Activated gamma-delta T cell treated with Interleukin-2 at 50 U/mL for 16 hours (primary cell): Measurements from ENCODE around the gene HOMER3.

Source experiments
- DNase-seq: peaks from one replicate; pipeline ENCODE4 v3.0.0-alpha.2; 2020

HOMER3 gene

DNA sequence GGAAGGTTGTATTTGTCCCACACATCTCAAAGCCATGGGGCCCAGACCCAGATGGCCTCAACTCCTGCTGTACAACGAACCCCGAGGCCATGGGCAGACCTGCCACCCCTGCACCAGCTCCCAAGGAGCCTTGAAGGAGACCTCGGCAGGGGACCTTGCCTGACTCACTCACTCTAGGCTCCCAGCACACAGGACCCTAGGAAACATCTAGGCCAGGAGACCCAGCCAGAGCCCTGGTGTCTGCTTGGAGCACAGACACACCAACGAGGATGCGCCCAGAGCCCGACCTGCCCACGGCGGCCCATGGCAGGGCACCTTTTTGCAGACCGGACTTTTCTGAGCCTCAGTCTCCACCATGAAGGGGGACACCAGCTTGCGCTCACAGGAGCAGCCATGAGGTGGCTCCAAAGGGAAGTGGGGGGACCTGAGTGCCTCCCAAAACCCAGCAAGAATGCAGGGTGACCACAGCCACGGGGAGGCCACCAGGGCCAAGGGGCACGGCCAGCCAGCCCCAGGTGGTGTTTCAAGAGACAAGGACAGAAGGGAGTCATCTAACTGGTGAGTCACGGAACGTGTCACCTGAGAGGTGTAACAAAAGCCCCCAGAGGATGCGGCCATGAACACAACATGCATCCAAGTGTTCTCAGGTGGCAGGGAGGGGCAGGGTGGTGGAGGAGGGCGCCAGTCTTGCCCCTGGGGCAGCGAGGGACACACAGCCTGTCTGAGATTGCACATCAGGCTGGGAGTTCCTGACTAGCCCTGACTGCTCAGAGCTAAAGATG, 40.1 kb downstream of the HOMER3 start:
- DNase-seq = no peak

DNA sequence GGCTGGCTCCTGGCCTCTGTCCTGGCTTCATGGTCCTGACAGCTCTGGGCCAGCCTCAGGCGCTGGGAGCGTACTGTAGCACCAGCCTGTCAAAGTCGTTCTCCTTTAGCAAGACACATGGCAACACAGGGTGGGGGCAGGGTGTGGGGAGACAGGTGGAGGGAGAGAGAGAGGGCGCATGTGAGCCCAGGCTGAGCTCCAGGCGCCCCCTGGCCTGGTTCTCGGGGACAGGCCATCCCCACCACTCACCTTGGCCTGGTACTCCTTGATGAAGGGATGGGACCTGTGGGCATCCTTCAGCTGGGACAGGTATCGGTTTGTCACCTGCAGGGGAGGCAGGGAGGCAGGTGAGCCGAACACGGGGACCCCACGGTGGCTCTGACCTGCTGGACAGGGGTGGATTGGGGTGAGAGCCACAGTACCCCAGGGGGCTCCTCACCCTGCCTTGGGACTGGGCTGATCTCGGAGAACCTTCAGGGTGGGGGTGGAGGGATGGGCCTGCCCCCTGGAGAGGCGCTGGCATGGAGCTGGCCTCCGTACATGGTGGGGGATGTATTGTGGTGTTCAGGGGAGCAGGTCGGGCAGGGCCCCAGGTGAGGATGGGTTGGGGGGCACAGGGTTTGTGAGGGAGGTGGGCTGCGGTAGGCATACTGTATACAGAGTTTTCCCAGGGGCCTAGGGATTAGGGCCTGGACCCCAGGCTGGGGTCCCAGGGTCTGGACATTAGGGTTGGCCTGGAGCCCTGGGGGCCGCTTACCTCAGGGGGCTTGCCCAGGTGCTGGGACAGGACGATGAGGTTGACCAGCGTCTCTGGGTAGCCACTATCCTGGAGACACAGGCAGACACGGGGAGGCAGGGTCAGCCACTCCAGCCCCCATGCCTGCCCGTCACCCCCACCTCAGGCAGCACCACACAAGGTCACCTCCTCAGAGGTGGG, 41.1 kb downstream of the HOMER3 start:
- DNase-seq = no peak

DNA sequence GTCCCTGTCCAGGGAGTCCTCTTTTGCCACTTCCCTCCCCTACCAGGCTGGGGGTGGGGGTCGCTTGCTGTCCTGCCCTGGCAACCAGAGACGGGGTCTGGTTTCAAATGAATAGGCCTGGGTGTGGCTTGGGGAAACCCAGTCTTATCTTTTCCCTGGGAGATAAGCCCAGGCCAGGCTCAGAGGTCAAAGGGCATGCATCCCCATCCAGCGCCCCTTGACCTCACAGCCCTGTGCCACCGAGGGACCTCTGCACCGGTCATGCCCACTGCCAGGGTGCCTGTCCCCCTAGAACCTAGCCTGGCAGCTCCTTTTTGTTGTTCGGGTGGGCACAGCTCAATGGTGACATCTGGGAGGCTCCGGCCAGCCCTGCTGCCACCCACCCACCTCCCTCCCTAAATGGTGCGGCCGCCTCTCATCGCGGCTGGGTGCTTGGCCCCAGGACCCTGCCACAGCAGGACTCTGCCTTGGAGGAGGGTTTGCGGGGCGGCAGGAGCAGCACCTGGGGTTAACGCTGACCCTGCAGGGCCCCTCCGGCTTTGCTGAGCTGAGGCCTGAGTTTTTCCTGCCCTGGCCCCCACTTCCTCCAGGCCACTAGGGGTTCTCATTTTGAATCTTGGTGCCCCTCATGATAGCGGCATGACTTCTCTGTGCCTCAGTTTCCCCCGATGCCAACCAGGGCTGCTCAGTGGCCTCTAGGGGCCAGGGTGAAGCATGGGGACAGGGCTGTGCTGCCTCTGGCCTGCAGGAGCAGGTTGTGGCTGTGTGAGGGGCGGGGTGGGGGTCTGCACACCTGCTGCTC, 42.2 kb downstream of the HOMER3 start:
- no peak for DNase-seq

DNA sequence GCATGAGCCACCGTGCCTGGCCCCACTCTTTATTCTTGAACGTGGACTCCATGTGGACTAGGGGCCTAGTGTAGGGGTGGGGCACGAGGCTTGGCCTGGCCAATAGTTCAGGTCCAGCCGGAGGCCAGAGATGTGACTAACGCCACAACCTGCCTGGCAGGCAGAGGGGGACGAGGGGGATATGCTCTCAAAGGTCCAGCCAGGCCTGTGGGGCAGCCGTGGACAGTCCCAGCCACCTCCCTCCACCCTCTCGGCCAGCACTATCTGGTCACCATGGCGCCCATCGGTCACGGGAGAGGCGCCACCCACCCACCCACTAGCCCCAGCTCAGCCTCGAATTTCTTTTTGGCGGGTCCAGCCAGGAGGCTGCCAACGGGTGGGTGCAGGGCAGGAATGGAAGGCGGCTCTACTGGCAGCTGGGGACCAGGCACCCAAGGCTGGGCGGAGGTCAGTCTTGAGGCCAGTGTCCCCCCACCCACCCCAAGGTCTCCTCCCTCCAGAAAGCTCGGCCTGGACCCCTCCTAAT, 42.9 kb downstream of the HOMER3 start:
- no peak for DNase-seq

DNA sequence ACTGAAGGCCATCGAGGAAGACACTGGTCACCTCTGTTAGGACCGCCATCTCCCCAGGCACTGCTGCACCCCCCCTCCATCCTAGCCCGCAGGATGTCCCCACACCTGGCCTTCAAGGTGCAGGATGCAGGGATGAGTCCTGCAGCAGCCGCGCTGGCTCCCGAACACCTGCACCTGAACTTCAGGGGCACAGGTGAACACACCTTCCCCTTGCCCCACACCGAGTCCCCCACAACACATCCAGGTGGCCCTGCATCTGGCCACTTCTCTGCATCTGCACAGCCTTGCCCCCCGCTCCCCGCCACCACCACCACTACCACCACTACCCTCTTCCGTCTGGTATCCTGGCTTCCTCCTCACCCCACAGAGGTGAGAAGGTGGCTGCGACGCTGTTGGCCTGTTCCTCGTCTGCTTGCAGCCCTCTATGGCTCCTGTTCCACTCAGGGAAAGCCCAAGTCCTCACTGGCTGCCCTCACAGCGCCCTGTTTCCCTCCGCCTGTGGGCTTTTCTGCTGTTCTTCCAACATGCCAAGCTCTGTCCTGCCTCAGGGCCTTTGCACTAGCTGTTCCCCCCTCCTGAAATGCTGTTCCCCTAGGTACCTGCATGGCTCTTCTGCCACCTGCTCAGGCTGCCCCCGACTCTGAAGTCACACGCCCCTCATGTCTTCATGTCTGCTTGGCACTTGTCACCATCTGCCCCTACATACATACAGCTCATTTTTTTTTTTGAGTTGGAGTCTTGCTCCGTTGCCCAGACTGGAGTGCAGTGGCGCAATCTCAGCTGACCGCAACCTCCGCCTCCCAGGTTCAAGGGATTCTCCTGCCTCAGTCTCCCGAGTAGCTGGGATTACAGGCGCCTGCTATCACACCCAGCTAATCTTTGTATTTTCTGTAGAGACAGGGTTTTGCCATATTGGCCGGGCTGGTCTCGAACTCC, 43.7 kb downstream of the HOMER3 start:
- DNase-seq = no peak

DNA sequence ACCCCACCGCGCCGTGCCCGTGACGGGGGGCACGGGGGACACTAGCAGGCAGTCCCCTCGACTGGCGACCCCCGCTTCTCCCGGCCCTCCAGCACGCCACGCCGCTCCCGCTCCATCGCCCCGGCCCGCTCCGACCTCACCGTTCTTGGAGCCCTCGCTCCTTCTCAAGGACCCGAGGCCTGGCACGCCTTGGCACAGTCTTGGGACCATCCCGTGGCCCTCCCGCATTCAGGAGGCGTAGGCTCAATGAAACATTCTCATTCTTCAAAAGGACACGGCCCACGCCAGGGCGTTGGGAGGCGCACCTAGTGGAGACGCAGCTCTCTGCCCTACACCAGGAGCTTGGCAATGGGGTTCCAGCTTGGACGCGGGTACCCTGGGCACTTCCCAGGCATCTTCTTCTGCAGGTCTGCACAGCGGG, 44.6 kb downstream of the HOMER3 start:
- DNase-seq = no peak

DNA sequence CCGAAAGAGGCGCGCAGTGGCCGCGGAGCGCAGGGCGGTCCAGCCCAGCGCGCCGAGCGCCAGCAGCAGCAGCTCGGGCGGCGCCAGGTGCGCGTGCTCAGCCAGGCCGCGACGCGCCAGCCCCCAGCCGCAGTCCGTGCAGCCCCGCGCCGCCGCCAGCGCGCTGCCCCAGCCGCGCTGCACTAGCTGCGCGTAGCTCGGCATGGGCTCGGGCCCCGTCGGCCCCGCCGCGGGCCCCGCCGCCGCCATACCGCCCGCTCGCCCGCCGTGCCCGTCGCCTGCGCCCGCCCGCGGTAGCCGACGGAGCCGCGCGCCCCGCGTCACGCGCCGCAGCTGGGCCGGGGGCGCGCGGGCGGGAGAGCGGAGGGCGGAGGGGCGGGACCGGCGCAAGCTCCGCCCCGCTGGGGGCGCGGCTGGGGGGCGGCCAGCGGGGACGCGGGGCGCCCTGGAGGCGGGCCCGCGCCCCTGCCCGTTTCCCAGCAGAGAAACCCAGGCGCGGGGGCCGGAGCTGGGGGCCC, 45.1 kb downstream of the HOMER3 start, which contains the start of gene CERS1:
Gene CERS1 (minus strand): TSS at position 335 of the 518 bp plus-strand sequence. CDS start 86 bp downstream, at position 249.
- DNase-seq = no peak

DNA sequence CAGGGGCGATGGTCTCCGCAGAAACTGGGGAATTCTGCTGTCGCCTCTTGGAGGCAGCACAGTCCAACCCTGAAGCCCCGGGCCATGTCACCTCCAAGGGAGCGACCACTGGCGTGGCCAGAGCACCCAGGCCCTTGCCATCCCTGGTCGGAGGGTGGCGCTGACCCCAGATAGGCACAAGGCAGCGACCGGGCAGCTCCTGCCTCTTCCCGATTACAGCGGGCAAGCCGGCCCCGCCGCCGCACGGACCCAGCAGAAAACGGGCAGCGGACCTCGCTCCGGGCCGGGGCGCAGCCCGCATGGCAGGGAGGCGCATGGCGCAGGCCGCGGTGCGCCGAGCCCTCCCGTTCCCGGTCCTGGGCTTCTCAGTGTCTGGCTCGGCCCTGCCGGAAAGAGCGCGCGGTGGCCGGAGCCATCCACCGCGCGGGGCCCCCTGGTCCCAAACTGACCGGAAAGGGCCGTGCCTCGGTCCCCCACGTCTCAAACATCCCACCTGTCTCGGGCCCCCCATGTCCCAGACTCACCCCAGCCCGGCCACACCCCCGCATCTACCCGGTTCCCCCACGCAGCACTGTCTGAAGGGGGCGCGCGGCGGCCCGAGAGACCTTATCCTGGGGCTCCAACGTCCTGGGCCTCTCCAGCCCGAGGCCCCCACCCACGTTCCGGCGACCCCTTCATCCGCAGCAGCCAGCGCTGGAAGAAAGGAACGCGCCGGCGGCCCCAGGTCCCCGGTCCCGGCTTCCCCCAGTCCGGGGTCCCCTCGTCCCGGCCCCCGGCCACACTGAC, 45.8 kb downstream of the HOMER3 start:
- DNase-seq = no peak

DNA sequence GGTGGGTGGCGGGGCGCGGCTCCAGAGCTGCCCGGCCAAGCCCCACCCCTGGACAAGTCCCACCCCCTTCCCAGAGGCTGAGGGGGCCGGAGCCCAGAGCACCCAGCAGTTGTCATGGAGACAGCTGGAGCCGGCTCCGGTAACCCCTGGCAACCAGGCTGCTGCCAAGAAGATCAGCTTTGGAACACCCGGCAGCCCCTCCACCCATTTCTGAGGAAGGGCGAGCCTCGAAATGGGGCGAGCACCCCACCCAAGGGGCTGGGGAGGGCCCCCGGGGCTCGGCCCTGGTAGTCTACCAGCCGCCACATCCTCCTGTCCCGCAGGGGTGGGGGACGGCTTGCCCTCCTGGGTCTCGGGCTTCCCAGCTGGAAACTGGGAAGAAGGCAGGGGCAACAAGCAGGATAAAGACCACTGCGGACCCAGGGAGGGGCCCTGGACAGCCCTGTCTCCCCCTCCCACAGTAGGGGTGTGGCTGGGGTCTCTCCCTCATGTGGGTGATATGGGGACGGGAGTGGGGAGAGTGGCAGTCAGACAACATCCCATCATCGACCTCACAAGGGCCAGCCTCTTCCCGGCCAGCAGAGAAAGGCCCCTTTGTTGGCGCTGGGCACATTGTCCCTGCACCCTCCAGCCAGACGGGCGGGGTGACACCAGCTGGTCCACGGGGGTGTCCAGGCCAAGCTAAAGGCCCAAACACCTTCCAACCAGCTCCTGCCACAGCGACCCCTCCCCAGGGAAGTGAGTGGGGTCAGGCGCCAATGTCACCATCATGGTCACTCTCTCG, 46.6 kb downstream of the HOMER3 start:
- DNase-seq = no peak

DNA sequence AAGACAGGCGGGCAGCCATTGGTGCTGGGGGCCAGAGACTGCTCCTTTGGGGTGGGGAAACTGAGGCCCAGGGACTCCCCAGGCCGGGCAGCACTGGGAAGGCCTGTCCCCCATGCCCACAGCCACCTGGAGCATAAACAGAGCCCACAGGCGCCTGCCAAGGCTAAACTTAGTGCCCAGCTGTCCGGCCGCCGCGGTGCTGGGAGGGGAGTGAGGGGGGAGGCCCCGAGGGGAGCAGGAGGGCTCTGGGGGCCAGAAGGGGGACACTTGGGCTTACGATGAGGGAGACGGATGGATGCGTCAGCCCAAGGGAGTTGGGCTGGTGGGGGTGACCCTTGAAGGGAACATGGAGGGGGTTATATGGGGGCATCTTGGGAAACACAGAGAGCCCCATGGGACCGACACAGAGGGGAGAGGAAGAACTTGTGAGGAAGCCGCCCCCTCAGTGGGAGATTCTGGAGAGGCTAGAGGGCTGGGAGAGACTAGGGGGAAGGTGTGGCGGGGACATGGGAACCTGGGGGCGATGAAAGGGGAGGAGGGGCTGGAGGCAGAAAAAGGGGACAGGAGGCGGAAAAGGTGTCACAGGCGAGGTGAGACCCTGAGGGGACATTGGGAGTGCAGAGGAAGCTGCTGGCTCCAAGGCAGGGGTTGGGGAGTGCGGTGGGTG, 47.3 kb downstream of the HOMER3 start:
- DNase-seq = no peak

DNA sequence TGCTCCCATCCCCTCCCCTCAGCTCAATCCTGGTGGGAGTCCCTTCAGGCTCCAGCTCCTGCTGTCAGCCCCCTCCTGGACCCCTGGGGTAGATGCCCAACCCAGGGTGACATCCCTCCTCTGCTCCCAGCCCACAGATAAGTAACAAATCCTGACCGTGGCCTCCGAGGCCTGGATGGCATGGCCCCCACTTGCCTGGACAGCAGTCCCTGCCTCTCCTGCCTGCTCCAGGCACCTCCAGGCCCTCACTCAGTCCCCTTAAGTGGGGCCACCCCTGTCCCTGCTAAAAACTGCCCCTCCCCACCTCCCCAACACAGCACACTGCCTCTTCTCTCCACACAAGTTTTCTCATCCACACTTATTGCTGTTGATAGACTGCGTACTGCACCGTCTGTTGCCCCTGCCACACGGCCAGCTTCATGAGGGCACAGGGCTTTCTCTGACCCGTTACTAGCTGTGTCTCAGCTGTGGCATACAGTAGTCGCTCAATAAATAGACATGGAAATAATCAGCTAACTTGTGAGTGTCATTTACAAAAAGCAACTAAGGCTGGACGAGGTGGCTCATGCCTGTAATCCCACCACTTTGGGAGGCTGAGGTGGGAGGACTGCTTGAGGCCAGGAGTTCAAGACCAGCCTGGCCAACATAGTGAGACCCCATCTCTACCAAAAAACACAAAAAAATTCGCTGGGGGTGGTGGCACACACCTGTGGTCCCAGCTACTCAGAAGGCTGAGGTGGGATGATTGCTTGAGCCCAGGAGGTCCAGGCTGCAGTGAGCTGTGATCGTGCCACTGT, 50.9 kb downstream of the HOMER3 start:
- DNase-seq = no peak

DNA sequence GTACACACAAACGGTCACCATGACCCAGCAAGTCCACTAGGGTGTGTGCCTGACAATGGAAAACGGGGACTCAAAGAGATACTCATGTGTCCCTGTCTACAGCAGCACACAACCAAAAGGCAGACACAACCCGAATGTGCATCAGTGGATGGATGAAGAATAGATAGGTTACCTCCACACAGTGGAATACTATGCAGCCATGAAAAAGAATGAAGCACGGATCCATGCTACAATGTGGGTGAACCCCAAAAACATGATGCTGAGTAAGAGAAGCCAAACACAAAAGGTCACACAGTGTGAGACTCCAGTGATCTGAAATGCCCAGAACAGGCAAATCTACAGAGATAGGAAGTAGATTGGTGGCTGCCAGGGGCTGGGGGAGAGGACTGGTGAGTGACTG, 54.0 kb downstream of the HOMER3 start:
- no peak for DNase-seq

DNA sequence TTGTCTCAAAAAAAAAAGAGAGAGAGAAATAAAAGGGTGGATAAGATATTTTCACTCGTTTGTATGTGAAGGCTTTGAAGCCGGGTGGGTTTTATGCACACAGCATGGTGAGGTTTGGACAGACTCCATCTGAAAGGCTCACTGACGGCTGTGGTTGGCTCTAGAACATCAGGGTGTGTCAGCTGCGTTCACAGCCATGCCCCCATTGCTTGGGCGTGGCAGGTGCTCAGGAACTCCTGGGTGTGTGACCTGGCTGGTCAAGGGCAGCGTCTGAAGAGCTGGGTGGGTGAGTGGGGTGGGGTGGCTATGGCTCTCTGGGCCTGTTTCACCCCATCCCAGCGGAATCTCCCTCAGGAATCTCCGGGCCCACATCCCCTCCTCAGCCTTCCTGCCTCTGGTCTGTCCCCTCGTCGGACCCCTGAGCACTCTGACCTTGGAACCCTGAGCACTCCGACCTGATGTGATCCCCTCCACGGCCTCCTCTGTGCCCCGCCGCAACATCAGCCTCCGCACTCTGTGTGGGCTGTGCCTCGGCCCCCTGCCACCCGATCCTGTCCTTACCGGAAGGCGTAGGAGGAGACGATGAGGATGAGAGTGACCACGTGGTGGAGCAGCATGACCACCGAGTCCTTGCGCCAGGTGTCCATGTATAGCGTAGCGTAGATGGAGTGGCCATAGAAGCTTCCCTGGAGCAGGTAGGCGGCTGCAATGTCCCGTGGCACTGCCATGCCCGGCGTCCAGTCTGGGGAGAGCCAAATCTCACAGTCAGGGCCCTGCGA, 57.3 kb downstream of the HOMER3 start:
- no peak for DNase-seq

DNA sequence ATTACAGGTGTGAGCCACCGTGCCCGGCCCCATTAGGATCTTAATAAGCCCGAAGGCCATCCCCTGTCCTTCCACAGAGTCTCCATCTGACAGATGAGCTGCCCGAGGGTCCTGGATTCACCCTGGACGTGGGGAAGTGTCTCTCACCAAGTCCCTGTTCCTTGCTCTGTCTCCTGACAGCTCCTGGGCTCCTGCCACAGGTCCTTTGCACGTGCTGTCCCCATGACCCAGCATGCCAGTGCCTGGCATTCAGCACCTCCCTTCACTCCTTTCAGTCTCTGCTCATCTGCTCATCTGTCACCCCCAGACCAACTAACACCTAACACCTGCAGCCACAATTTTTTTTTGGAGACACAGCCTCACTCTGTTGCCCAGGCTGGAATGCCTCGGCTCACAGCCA, 59.5 kb downstream of the HOMER3 start:
- DNase-seq = no peak

DNA sequence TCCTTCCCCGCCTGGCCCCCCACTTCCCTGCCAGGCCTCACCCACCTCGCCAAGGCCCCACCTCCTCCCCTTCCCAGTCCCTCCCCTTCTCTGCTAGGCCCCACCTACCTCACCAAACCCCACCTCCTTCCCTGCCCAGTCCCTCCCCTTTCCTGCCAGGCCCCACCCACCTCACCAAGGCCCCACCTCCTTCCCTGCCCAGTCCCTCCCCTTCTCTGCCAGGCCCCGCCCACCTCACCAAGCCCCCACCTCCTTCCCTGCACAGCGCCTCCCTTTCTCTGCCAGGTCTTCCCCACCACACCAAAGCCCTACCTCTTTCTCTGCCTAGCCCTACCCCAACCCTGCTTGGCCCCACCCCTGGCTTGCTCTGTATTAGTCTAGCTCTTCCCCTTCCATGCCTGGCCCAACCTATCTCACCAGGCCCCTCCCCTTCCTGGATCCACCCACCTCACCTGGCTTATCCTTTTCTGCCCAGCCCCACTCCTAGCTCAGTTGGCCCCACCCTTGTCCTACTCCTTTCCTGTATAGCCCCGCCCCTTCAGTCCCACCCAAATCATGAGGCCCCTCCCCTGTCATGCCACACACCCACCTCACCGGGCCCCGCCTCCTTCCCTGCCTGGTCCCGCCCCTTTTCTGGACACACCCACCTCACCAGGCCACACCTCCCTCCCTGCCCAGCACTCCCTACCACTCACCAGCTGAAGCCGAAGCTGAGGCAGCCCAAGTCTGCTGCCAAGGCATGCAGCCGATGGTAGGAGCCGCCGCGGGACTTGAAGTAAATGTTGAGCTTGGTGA, 61.2 kb downstream of the HOMER3 start:
- DNase-seq = no peak
